HFFc6 (cell line): Measurements from ENCODE around the gene ABI1. TPM values are rescaled to one million over a fixed set of nuclear protein-coding genes. Genes with fewer than 3 reads are reported as not detected.

Experiments used
- DNase-seq: peaks from one replicate; pipeline ENCODE4 v3.0.0-alpha.2; 2018
- H3K27ac Mint-ChIP-seq: 2 replicates; pipeline ENCODE4 v1.8.0; 2020; ENCODE audit warnings: mild to moderate bottlenecking, mixed read lengths
- H3K27me3 Mint-ChIP-seq: 2 replicates; pipeline ENCODE4 v1.8.0; 2021; ENCODE audit warnings: mild to moderate bottlenecking, moderate library complexity, mixed read lengths; ENCODE audit not compliant: insufficient read depth
- H3K36me3 Mint-ChIP-seq: 2 replicates; pipeline ENCODE4 v1.8.0; 2021; ENCODE audit warnings: low read depth, mixed read lengths
- H3K4me1 Mint-ChIP-seq: 2 replicates; pipeline ENCODE4 v1.8.0; 2020; ENCODE audit warnings: low read depth, mixed read lengths
- H3K4me3 Mint-ChIP-seq: 2 replicates; pipeline ENCODE4 v1.8.0; 2020; ENCODE audit warnings: mild to moderate bottlenecking, moderate library complexity, mixed read lengths
- H3K9me3 Mint-ChIP-seq: 2 replicates; pipeline ENCODE4 v1.8.0; 2020; ENCODE audit warnings: mild to moderate bottlenecking, mixed read lengths
- CTCF ChIP-seq: fragments of 200-600 bp; sonication (generic); IDR thresholded peaks from 2 replicates; pipeline ENCODE4 v1.5.0; 2021; ENCODE audit warnings: antibody characterized with exemption, mild to moderate bottlenecking
- total RNA-seq, 6 experiments: library from RNA; stranded (reverse); fragmentation: NEBNext Ultra II Directional; extraction: Animal tissue kit (Norgen Biotek cat#: 25700); gene quantifications; 2 replicates in 1 of 6; 3 replicates in 5 of 6; pipeline ENCODE4 v1.2.3, GENCODE V29; 2021

Gene ABI1
- total RNA-seq, 6 experiments from 2014 or later, result 48.0 to 56.5 (median 53.3) TPM

DNA sequence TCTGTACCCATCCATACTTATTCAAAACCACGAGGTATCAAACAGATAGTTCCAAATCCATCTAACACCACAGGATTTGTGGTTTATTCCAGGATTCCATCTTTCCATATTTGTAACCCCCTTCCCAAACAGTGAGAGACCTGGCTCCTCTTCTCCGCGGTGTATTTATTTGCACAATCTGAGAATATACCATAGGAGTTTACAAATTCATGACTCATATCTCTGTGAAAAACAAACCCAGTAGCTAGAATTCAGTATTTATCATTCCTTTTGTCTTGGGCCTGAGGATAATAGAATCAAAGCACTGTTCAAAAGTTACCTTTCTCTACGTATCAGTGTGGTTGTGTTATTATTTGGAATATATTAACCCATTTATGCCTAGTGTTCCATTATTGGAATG lies 131.4 kb downstream of the ABI1 start:
- TF ChIP-seq CTCF, result no peak
- no peaks in the 10 kb centered on the region for H3K9me3 Mint-ChIP-seq
- no peaks in the 10 kb centered on the region; the same call in 1 of the 2 replicates for H3K4me1 Mint-ChIP-seq
- no peak for DNase-seq
- no peak overlapping the region for H3K4me3 Mint-ChIP-seq
- H3K36me3 Mint-ChIP-seq, result peaks cover 9% of the 10 kb centered on the region; the same call in 1 of the 2 replicates
- H3K27me3 Mint-ChIP-seq, result no peaks in the 10 kb centered on the region
- H3K27ac Mint-ChIP-seq, result no peak overlapping the region

- peaks cover 9% of the 10 kb centered on the region; the same call in 1 of the 2 replicates for H3K36me3 Mint-ChIP-seq
- no peaks in the 10 kb centered on the region; the same call in 1 of the 2 replicates for H3K4me1 Mint-ChIP-seq
- H3K9me3 Mint-ChIP-seq, result no peaks in the 10 kb centered on the region
- peak; percentile 47 for TF ChIP-seq CTCF
- H3K4me3 Mint-ChIP-seq, result no peak overlapping the region
- no peaks in the 10 kb centered on the region for H3K27me3 Mint-ChIP-seq
- no peak overlapping the region for H3K27ac Mint-ChIP-seq
- DNase-seq, result no peak
Observed at GRCh38 chr10:26728957-26729356, 131.8 kb downstream of the ABI1 start.

DNA sequence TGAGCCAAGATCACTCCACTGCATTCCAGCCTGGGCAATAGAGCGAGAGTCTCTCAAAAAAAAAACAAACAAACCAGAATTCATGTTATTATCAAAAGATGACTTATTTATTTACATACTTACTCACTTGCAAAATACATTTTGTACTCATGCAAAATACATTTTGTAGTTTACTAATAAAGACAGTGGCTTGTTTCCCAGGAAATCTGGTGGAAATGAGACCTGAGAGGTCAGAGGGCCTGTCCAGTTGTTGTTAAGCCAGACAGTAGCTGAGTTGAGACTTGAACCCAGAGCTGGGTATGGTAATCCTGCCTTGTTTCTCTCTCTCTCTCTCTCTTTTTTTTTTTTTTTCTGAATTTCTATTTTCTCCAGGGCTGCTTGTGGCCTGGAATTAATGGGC lies 133.8 kb downstream of the ABI1 start:
- TF ChIP-seq CTCF, result no peak
- Mint-ChIP-seq H3K9me3 (no peaks in the 10 kb centered on the region), H3K27ac (no peak overlapping the region), H3K27me3 (no peaks in the 10 kb centered on the region), H3K4me1 (no peaks in the 10 kb centered on the region; the same call in 1 of the 2 replicates), H3K4me3 (no peak overlapping the region), H3K36me3 (peaks cover 9% of the 10 kb centered on the region; the same call in 1 of the 2 replicates)
- DNase-seq, result no peak

DNA sequence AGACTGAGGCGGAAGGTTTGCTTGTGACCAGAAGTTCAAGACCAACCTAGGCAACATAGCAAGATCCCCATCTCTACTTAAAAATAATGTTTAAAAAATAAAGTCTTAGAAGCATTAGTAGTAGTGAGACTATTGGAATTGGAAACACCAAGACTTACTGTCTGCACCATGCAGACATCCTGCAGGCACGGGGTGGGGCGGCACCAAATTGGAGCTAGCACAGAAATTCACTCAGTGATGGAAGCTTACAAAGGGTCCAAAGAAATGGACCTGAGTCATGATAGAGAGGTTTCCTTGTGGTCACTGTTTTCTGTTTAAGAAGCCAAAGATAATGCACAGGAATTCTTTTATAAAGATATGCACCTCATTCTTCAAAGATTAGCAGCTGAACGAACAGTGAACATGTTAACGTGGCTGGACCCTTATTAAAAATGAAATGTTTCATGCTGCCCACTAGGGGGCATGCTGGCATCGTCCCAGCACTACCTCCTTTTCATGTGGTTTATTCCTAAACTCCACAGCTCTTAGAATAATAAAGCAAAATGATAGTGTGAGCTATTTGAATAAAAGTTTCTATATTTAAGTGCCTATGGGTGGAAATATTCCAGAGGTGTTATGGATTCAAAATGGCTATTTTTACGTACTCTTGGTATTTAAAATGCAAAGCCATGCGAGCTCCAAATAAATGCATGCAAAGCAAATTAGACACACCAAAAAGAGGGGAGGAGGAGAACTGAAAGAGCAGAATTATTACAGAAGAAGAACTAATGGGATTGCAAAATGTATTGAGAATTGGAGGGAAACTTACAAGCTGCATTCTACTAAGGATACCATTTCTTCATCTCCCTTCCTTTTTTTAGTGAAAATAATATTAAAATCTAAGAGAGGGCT lies 134.7 kb downstream of the ABI1 start:
- no peaks in the 10 kb centered on the region; the same call in 1 of the 2 replicates for H3K4me1 Mint-ChIP-seq
- H3K4me3 Mint-ChIP-seq, result no peak overlapping the region
- peak; percentile 49 for DNase-seq
- TF ChIP-seq CTCF, result peak; percentile 95
- peaks cover 9% of the 10 kb centered on the region; the same call in 1 of the 2 replicates for H3K36me3 Mint-ChIP-seq
- H3K27ac Mint-ChIP-seq, result no peak overlapping the region
- no peaks in the 10 kb centered on the region for H3K9me3 Mint-ChIP-seq
- H3K27me3 Mint-ChIP-seq, result no peaks in the 10 kb centered on the region

GRCh38 chr10:26723016-26723415 lies 137.7 kb downstream of the ABI1 start:
- H3K4me1 Mint-ChIP-seq, result no peaks in the 10 kb centered on the region; the same call in 1 of the 2 replicates
- no peak for DNase-seq
- TF ChIP-seq CTCF, result no peak
- no peak overlapping the region for H3K4me3 Mint-ChIP-seq
- no peak overlapping the region for H3K27ac Mint-ChIP-seq
- peaks cover 9% of the 10 kb centered on the region; the same call in 1 of the 2 replicates for H3K36me3 Mint-ChIP-seq
- no peaks in the 10 kb centered on the region for H3K9me3 Mint-ChIP-seq
- H3K27me3 Mint-ChIP-seq, result no peaks in the 10 kb centered on the region
